GM18508 (cell line): ENCODE measurements around the gene MCM3AP.

ENCODE experiments used
- ATAC-seq: cut with Tn5 transposase; IDR thresholded peaks from one replicate; pipeline ENCODE4 v1.9.1; 2021; ENCODE audit warnings: moderate number of reproducible peaks; ENCODE audit not compliant: insufficient read depth, unreplicated experiment

MCM3AP gene

GRCh38 chr21:46285206-46285661 lies at the start of gene MCM3AP:
Gene MCM3AP (minus strand): TSS chr21:46285611. CDS start chr21:46285286, 325 bp downstream.
- no peak for ATAC-seq

- no peak for ATAC-seq
Measured at GRCh38 chr21:46334351-46335140, 49.1 kb upstream of the MCM3AP start.

GRCh38 chr21:46329796-46330195 lies 44.4 kb upstream of the MCM3AP start:
- no peak for ATAC-seq

GRCh38 chr21:46328151-46328550 lies 42.7 kb upstream of the MCM3AP start:
- no peak for ATAC-seq

GRCh38 chr21:46327711-46328110 lies 42.3 kb upstream of the MCM3AP start:
- no peak for ATAC-seq

- ATAC-seq = no peak
Measured at GRCh38 chr21:46326110-46326703, 40.8 kb upstream of the MCM3AP start.

- no peak for ATAC-seq
Measured at GRCh38 chr21:46325073-46325912, 39.9 kb upstream of the MCM3AP start.

- no peak for ATAC-seq
Measured at GRCh38 chr21:46324390-46325072, 39.1 kb upstream of the MCM3AP start.

- peak; percentile 61 for ATAC-seq
Measured at GRCh38 chr21:46323710-46324389, 38.4 kb upstream of the MCM3AP start, which contains the start of the genes C21orf58 and PCNT. Gene C21orf58 (minus strand): TSS chr21:46323870. CDS start chr21:46322738, 1,132 bp downstream. Gene PCNT (plus strand): TSS chr21:46324156. CDS start chr21:46324229, 73 bp downstream.

GRCh38 chr21:46323227-46323709 lies 37.9 kb upstream of the MCM3AP start:
- ATAC-seq = no peak

GRCh38 chr21:46322351-46323226 lies 37.2 kb upstream of the MCM3AP start:
- ATAC-seq = no peak

- no peak for ATAC-seq
Measured at GRCh38 chr21:46320331-46320801, 35.0 kb upstream of the MCM3AP start.

GRCh38 chr21:46319186-46319585 lies 33.8 kb upstream of the MCM3AP start:
- no peak for ATAC-seq

- ATAC-seq = no peak
Measured at GRCh38 chr21:46318464-46318845, 33.0 kb upstream of the MCM3AP start.

GRCh38 chr21:46317710-46318463 lies 32.5 kb upstream of the MCM3AP start:
- no peak for ATAC-seq

GRCh38 chr21:46316708-46317324 lies 31.4 kb upstream of the MCM3AP start:
- ATAC-seq = no peak

- no peak for ATAC-seq
Measured at GRCh38 chr21:46314441-46315020, 29.1 kb upstream of the MCM3AP start.
